Limb (tissue), 2 donors: ENCODE data around the gene SLC25A23.
A peak's percentile ranks its signal among the peaks of the same experiment; 100 is the strongest.
"Not testable (repeated sequence)": the region's sequence is repeated elsewhere in the genome, so short reads cannot be mapped to it uniquely, and the experiment has no call there.

ENCODE experiments used
- DNase-seq, 2 donors: peaks; one replicate each; pipeline ENCODE4 v3.0.0-alpha.2; 2016; ENCODE audit errors: extremely low spot score in 2 of 2

Gene SLC25A23

DNA sequence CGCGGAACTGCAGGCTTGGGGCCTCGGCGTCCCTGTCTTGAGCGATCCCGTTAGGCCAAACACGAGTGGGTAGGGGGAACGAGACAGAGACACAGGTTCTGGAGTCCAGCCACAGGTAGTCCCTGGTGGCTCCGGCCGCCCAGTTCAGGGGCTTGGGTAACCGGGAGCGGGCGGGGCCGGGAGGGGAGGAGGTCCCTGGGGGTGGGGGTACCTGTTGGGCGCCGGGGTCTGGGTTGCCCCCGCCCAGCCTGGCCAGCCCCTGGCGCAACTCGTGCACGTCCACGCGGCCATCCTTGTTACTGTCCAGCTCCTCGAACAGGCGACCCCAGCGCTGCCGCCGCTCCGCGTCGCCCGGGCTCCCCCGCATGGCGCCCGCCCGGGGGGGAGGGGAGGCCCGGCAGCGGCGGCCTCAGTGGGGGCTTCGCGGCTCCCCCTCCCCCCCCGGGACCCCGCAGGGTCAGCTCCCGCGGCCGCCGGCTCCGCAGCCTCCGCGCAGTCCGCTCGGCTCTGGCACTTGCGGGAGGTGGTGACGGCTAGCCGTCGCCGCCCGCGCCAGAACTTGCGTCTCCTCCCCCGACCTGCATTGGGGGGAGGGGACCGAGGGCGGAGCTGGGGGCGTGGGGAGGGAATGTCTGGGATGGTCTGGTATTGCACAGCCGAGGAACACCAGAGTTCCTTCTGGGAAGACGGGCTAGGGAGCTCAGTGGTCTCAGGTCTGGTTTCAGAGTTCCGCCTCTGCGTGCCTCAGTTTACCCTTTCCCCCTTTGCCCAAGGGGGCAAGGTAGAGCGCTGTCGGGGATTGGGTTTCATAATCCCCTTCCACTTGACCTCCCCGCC is at the start of gene SLC25A23:
SLC25A23 (minus strand) TSS at position 531 of the 837 bp plus-strand sequence; CDS start at position 367, 164 bp downstream.
- DNase-seq, result peak; percentile 74 to 90

DNA sequence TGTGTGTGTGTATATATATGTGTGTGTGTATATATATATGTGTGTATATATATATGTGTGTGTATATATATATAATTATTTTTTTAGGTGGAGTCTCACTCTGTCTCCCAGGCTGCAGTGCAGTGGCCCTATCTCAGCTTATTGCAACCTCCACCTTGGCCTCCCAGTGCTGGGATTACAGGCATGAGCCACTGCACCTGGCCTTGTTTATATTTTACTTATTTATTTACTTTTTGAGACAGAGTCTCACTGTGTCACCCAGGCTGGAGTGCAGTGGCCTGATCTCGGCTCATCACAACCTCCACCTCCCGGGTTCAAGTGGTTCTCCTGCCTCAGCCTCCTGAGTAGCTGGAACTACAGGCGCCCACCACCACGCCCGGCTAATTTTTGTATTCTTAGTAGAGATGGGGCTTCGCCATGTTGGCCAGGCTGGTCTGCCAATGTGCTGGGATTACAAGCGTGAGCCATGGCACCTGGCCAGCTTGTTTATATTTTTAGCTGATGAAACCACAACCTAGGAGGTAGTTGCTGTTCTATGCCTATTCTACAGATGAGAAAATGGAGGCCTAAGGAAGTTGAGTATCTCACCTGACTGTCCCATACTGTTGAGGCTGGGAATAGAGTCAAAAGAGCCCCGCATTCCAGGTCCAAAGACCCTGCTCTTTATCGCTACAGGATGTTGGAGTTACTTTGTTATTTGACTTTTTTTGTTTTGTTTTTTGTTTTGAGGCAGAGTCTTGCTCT is 48.6 kb upstream of the SLC25A23 start:
- not testable (repeated sequence) for DNase-seq

DNA sequence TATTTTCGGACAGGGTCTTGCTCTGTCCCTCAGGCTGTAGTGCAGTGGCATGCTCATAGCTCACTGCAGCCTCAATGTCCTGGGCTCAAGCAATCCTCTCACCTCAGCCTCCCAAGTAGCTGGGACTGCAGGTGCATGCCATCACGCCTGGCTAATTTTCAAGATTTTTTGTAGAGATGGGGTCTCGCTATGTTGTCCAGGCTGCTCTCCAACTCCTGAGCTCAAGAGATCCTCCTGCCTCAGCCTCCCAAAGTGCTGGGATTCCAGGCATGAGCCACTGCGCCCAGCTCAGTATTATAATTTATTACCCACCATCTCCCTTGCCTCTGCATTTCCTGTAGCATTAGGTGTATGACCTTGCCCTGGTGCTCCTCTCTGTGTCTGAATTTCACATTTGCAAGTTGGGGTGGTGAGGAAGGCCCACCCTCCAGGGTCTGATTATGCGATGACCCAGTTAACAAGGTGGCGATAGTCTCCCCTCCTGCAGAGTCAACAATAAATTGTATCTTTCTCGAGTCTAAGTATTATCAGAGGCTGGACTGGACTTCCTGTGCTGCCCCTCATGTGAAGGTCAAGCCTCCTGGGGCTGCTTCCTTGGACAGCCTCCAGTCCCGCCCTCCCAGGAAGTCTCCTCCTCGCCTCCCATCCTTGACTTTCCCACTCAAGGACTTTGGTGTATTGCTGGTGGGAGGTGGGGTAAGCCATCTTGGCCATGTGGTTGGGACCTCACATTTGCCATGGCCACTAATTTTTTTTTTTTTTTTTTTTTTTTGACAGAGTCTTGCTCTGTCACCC is 44.0 kb upstream of the SLC25A23 start:
- no peak for DNase-seq

DNA sequence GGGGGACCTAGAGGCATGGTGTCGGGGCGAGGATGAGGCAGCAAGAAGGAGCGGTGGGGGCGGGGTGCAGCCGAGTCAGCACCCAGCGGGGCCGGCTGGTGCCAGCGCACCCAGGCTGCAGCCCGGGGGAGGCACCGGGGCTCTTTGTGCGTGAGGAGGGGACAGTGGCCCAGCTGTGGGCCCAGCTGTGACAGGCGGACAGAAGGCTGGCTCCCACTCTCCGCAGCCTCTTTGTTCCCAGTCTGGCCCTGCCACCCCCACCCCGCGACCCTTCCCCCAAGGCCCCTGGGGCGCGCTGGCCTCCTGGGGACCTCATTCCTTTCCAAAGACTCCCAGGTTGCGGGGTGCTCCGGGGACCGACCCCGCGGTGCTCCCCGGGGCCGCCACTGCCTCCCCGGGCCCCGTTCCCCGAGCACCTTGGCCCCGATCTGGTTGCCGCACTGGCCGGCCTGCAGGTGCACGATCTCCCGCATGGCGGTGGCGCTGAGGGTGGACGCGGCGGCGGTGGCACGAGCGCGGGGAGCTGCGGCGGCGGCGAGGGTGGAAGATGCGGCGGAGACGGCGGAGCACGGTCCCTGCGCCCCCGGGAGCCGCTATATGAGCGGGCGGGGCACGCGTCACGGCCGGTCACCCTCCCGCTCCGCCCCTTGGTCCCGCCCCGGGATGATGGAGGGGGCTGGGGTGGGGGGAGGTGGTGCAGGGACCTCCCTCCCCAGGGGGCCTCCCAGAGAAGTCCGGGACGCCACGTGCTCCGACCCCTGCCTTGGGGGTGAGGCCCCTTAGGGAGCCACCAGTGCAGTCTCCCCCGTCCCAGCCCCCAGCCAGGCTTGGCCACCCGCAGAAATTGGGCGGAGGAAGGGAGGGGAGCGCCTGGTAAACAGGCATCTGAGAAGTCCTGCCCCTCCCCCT is 42.4 kb upstream of the SLC25A23 start, which contains the start of gene TUBB4A:
TUBB4A (minus strand) TSS at position 570 of the 909 bp plus-strand sequence; CDS start at position 473, 97 bp downstream.
- DNase-seq, result peak in 1 of 2 donors; percentile 67

DNA sequence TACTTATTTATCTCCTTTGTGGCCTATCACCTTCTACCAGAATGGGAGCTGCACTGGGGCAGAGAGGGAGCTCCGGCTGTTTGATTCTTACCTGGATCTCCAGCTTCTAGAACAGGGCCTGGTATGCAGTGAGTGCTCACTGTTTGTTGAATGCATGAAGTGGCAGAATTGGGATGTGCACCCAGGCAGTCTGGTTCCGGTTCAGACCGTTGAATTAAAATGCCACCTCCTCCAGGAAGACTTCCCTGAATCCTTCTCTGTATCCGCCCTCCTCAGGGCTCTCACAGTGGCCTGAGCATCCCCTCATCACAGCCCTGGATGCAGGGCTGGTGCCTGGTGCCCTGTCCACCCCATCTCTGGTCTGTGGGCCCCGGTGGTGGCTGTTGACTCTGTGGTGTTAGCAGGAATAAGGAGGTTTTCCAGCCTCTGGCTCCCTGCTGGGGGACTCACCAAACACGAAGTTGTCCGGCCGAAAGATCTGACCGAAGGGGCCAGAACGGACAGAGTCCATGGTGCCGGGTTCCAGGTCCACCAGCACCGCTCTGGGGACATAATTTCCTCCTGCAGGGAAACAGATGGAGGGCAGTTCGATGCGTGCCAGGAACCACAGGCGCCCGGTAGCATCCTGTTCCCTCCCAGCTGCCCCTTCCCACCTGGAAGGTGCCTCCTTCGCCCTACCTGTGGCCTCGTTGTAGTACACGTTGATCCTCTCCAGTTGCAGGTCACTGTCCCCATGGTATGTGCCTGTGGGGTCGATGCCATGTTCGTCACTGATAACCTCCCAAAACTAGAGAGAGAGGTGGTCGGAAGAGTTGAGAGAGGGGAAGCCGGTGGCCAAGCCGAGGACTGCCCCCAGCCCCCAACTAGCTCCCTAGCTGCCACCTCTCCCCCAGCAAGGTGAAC is 41.5 kb upstream of the SLC25A23 start:
- DNase-seq, result no peak

DNA sequence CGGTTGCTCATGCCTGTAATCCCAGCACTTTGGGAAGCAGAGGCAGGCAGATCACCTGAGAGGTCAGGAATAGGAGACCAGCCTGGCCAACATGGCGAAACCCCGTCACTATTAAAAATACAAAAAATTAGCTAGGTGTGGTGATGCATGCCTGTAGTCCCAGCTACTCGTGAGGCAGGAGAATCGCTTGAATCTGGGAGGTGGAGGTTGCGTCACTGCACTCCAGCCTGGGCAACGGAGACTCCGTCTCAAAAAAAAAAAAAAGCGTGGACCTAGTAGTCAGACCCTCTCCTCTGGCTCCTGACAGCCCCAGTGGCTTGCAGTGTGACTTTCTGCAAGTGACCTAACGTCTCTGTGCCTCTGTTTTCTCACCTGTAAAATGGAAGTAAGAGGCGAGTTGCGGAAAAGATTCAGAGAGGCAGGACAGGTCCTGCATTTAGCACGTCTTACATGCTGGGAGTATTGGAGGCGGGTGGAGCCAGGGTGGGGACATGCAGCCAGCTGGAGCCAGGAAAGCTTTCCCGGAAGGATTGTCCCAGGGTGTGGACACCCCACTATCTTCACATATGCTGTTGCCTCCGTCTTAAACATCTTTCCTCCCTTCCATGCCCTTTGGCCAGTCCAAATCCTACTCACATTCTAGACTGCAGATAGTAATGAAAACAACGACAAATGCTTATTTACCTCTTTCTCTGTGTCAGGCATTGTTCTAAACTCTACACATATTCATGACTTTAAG is 39.6 kb upstream of the SLC25A23 start:
- no peak for DNase-seq

DNA sequence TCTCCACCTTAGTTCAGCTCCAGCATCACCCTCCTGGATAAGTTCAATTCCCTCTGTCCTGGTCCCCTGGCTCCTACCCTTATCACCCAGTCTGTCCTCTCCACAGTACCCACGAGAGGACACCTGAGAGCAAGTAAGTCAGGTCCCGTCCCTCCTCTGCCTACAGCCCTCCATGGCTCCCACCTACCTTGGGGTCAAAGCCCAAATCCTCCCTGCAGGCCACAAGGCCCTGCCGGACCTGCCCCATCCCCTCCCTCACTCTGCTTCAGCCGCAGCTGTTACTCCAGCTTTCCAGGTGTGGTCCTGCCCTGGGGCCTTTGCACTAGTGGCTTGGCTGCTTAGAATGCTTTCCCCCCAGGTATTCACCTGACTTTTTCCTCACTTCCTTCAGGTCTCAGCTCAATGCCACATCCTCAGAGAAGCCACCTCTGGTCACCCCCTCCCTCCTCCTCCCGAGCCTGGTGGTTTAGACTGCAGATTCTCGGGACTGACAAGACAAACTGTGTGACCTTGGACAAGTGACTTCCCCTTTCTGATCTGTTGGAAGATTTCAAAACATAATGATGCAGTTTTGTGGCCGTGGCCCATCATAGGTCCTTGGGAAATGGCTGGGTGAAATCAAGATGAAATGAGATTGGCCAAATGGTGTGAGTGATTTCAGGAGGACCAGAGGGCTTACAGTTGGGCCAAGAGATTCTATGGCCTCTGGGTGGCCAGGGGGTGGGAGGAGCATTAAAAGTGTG is 38.9 kb upstream of the SLC25A23 start:
- no peak for DNase-seq

DNA sequence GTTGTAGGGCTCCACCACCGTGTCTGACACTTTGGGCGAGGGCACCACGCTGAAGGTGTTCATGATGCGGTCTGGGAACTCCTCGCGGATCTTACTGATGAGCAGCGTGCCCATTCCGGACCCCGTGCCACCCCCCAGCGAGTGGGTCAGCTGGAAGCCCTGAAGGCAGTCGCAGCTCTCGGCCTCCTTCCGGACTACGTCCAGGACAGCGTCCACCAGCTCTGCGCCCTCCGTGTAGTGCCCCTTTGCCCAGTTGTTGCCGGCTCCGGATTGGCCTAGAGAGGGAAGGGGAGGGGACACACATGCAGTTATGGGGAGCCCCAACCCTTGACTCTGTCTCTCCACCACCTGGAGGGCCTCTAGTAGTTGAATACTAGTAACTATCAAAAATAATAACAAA is 36.4 kb upstream of the SLC25A23 start:
- DNase-seq, result no peak

DNA sequence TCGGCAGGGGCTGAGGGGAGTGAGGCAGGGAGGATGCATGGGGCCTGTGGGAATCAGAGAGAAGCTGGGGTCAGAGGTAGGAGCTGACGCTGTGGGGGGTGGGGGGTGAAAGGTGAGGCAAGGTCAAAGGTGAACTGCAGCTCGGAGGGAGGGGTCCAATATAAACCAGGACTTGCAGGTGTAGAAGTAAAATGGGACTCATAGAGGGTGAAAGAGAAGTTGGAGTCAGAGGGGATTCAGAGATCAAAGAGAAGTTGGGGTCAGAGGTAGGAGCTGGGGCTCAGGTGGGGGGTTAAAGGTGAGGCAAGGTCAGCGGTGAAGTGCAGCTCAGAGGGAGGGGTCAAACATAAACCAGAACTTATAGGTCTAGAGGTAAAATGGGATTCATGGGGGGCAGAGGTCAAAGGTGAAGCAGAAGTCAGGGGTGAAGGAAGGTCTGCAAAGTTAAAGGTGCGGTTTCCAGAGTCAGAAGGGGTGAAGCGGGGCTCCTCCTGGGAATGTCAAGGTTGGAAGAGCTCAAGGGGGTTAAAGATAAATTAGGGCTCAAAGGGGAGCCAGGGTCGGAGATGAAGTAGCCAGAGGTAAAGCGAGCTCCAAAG is 34.9 kb upstream of the SLC25A23 start:
- no peak for DNase-seq

DNA sequence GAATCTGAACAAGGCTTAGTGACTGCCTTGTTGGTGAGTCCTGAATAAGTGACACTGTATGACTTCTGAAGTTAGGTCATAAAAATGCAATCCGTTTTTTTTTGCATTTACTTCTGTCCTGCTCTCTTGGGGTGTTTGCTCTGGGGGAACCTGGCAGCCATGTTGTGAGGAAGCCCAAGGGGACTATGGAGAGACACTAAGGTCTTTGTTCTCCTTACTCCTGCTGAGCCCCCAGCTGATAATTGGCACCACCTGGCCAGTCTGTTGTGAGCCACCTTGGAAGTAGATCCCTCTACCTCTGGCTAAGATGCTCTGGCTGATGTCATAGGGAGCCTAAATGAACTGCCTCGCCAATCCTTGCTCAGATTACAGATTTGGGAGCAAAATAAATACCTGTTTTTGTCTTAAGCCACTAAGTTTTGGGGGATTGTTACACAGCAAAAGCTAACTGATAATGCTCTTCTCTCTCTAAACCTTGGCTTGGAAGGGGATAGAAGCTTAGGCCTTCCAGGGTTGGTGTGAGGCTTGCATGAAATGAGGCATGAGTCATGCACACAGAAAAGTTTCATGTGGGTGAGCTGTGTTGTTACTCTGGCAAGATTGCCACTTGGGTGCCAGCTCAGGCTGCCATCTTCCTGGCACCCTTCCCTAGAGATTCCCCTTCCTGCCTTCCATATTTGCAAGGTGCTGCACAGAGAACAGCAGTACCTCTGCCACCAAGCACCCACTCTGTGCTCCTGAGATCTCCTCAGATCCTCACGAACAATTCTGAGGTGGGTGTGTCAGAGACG is 32.4 kb upstream of the SLC25A23 start:
- DNase-seq, result no peak

DNA sequence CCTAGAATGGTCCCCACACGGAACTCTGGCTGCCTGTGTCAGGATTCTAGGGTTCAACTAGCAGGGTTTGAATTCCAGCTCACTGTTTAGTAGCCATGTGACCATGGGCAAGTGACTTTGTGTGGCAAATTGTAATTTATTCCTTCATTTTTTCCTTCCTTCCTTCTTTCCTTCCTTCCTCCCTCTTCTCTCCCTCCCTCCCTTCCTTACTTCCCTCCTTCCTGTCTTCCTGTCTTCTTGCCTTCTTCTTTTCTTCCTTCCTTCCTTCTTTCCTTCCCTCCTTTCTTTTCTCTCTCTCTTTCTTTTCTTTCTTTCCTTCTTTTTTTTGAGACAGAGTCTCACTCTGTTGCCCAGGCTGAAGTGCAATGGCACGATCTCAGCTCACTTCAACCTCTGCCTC is 30.5 kb upstream of the SLC25A23 start:
- no peak for DNase-seq

DNA sequence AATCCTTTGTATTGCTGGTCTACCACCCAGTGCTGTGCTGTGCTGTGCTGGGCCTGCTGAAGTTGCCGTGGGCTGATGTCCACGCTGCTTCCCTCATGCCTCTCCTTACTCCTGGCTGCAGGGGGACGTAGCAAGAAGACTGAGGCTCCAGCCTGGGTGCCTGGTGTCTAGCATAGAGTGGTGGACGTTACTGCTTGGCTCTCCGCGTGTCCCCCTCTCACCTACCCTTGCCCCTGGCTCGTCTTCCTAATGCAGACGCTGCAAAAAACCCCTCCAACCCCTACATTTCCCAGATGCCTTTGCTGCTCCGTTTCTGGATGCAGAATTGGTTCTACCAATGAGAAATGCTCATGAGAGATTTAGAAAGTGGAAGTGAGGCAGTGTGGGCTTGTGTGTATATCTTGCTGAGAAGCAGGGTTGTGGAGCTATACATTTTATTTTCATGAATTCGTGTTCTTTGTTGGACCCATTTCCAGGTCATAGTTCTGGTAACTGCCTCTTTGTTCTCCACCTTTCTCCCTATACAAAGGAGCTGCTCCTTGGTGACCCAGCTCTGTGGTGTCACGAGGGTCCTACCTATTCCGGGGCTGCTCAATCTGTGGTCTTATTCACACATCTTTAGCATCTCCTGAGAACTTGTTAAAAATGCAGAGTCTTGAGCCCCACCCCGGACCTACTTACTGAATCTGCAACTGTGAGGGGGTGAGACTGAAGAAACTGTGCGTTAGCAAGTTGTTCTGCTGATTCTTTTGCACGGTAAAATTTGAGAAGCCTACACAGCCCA is 29.9 kb upstream of the SLC25A23 start:
- no peak for DNase-seq

DNA sequence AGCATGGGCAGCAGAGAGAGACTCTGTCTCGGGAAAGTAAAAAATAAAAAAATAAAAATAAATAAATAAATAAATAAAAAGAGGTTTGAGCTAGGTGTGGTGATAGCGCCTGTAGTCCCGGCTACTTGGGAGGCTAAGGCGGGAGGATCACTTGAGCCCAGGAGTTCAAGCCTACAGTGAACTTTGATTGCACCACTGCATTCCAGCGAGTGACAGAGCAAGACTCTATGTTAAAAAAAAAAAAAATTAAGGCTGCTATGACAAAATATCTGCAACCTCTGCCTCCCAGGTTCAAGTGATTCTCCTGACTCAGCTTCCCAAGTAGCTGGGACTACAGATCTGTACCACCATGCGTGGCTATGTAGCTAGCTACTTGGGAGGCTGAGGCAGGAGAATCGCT is 25.2 kb upstream of the SLC25A23 start:
- DNase-seq, result no peak

DNA sequence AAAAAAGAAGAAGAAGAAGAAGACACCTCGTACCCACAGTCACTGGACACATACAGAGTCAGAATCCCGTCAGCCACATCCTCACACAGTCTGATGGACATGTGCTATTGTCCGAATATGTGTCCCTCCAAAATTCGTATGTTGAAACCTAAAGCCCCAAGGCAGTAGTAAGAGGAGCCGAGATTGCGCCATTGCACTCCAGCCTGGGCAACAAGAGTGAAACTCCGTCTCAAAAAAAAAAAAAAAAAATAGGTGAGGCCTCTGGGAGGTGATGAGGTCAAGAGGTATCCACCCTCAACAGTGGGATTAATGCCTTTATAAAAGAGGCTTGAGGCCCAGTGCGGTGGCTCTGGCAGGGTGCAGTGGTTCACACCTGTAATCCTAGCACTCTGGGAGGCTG is 24.6 kb upstream of the SLC25A23 start:
- DNase-seq, result no peak

DNA sequence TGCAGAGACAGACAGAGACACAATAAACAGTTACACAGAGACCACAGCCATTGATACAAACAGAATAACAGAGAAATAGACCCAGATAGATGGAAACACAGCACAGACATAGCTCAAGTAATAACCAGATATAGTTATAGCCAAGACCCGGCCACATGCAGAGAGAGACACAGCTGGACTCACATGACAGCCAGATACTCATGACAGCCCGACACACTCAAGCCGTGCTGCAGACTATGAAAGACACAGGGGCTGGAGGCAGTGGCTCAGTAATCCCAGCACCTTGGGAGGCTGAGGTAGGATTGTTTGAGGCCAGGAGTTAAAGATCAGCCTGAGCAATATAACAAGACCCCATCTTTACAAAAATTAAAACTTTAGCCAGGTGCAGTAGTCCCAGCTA is 23.6 kb upstream of the SLC25A23 start:
- DNase-seq, result no peak

DNA sequence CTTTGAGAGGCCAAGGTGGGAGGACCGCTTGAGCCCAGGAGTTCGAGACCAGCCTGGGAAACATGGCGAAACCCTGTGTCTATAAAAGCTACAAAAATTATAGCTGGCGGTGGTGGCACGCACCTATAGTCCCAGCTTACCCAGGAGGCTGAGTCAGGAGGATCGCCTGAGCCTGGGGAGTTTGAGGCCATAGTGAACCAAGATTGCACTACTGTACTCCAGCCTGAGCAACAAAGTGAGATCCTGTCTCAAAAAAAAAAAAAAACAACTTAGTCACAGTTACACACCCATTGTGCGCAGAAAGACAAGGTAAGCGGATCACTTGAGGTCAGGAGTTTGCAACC is 22.7 kb upstream of the SLC25A23 start:
- no peak for DNase-seq
